ENCODE data around the gene UBE2M. TPM values are rescaled to one million over a fixed set of nuclear protein-coding genes. Genes with fewer than 3 reads are reported as not detected.

Gene UBE2M
- total RNA-seq, 1 experiment from 2014 or later: 243 TPM

GRCh38 chr19:58546019-58546530 is 12.3 kb downstream of the UBE2M start:
- BruUV-seq (replicated peaks): no TSS peak
- peaks cover 55% of the 10 kb centered on the region for H3K79me2 ChIP-seq (ENCODE audit: low read length)
- no peak overlapping the region for H2AFZ ChIP-seq (ENCODE audit: low read length)
- CTCF ChIA-PET: no interaction called here
- peak overlapping the region; percentile 95 for H3K4me2 ChIP-seq (ENCODE audit: low read length)
- no peak for ATAC-seq
- H3F3A ChIP-seq (ENCODE audit: low read length, unreplicated experiment): peaks cover 5% of the 10 kb centered on the region
- peak overlapping the region; percentile 92 for H3K4me3 ChIP-seq (ENCODE audit: low read length)
- H3K9me3 ChIP-seq (ENCODE audit: low read length): no peaks in the 10 kb centered on the region
- peaks cover 13% of the 10 kb centered on the region for H3K4me1 ChIP-seq (ENCODE audit: insufficient read depth, low read length)
- H3K27me3 ChIP-seq (ENCODE audit: low read length): no peaks in the 10 kb centered on the region
- POLR2A ChIA-PET (ENCODE audit: unreplicated experiment): interaction anchor here (0.6 kb wide), 1 partner anchor 13 kb away, joined by 4 read pairs; no protein-coding TSS in a partner anchor
- intact Hi-C loops (cut with micrococcal nuclease): no loop called here
- no peak for DNase-seq
- peak overlapping the region; percentile 89 for H3K9ac ChIP-seq (ENCODE audit: low read length)
- peaks cover 62% of the 10 kb centered on the region for H4K20me1 ChIP-seq (ENCODE audit: low read length)
- H3K9me2 ChIP-seq (replicated peaks; ENCODE audit: low read length): no peaks in the 10 kb centered on the region
- no peak overlapping the region for H3K27ac ChIP-seq (ENCODE audit: low read length)
- H3K36me3 ChIP-seq (ENCODE audit: low read depth, low read length): peaks cover 59% of the 10 kb centered on the region
- TF ChIP-seq CTCF (conservative IDR thresholded peaks at IDR 0.05; ENCODE audit: low read depth, low read length) (no peak), EZH2phosphoT487 (IDR thresholded peaks at IDR 0.05; ENCODE audit: borderline replicate concordance, low read length) (no peak), EZH2 (IDR thresholded peaks at IDR 0.05; ENCODE audit: low read length, unreplicated experiment) (no peak)

GRCh38 chr19:58545286-58546018 is 13.0 kb downstream of the UBE2M start:
- ChIA-PET CTCF (no interaction called here), POLR2A (ENCODE audit: unreplicated experiment) (no interaction called here)
- peaks cover 53% of the 10 kb centered on the region for H3K36me3 ChIP-seq (ENCODE audit: low read depth, low read length)
- H3K9me2 ChIP-seq (replicated peaks; ENCODE audit: low read length): no peaks in the 10 kb centered on the region
- H3K9ac ChIP-seq (ENCODE audit: low read length): peak overlapping the region; percentile 89
- H3K4me2 ChIP-seq (ENCODE audit: low read length): peak overlapping the region; percentile 95
- ATAC-seq (no peak), DNase-seq (no peak)
- no peaks in the 10 kb centered on the region for H3K27me3 ChIP-seq (ENCODE audit: low read length)
- H3K9me3 ChIP-seq (ENCODE audit: low read length): no peaks in the 10 kb centered on the region
- no peak overlapping the region for H3K27ac ChIP-seq (ENCODE audit: low read length)
- intact Hi-C loops (cut with micrococcal nuclease): no loop called here
- no peak for TF ChIP-seq EZH2phosphoT487 (IDR thresholded peaks at IDR 0.05; ENCODE audit: borderline replicate concordance, low read length)
- TF ChIP-seq CTCF (conservative IDR thresholded peaks at IDR 0.05; ENCODE audit: low read depth, low read length): no peak
- no peak for TF ChIP-seq EZH2 (IDR thresholded peaks at IDR 0.05; ENCODE audit: low read length, unreplicated experiment)
- peaks cover 13% of the 10 kb centered on the region for H3K4me1 ChIP-seq (ENCODE audit: insufficient read depth, low read length)
- H3K79me2 ChIP-seq (ENCODE audit: low read length): peaks cover 55% of the 10 kb centered on the region
- TSS peak; percentile 48 for BruUV-seq (replicated peaks)
- H3K4me3 ChIP-seq (ENCODE audit: low read length): peak overlapping the region; percentile 92
- H4K20me1 ChIP-seq (ENCODE audit: low read length): peaks cover 56% of the 10 kb centered on the region
- no peak overlapping the region for H2AFZ ChIP-seq (ENCODE audit: low read length)
- H3F3A ChIP-seq (ENCODE audit: low read length, unreplicated experiment): peaks cover 5% of the 10 kb centered on the region
